Activated CD4-positive, CD25-positive, alpha-beta regulatory T cell (primary cell): ENCODE data around the gene L1CAM.

Source experiments
- DNase-seq, 4 experiments: peaks; one replicate each; lab custom pipeline; 2025; lab: John Stamatoyannopoulos, UW

Gene L1CAM

DNA sequence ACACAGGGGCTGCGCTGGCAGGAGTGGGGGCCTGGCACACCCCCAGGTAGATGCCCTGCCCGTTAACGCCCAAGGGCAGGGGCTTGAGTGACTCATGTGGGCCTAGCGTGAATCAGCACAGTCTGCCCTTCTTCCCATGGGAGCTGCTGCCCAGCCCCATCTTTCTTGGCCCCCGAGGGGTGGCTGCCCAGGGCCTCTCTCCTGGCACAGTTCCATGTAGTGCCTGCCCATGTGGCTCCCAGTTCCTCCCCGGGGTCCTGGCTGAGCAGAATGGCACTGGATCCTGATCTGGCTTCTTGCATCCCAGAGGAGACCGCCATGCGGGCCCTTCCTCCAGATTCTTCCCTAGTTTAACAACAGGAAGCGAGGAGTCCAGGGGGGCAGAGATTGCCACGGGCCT lies 16.4 kb upstream of the L1CAM start:
- DNase-seq, result no peak

DNA sequence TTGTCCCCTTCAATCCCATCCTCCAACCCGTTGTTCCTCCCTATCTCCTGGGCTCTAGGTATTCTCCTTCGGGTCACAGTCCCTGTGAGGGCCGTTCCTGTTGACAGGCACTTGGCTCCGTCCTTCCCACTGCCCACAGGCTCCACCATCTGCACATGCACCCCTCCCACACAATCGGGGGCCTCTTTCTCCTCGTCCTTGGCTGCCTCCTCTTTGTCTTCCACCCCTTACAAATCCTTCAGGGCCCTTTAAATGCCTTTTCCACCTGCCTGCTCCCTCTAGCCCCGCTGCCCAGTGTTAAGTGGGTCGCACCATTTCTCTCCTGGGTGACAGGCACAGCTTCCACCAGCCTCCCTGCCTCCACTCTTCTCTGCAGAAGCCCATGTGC lies 15.8 kb upstream of the L1CAM start:
- DNase-seq, result no peak

DNA sequence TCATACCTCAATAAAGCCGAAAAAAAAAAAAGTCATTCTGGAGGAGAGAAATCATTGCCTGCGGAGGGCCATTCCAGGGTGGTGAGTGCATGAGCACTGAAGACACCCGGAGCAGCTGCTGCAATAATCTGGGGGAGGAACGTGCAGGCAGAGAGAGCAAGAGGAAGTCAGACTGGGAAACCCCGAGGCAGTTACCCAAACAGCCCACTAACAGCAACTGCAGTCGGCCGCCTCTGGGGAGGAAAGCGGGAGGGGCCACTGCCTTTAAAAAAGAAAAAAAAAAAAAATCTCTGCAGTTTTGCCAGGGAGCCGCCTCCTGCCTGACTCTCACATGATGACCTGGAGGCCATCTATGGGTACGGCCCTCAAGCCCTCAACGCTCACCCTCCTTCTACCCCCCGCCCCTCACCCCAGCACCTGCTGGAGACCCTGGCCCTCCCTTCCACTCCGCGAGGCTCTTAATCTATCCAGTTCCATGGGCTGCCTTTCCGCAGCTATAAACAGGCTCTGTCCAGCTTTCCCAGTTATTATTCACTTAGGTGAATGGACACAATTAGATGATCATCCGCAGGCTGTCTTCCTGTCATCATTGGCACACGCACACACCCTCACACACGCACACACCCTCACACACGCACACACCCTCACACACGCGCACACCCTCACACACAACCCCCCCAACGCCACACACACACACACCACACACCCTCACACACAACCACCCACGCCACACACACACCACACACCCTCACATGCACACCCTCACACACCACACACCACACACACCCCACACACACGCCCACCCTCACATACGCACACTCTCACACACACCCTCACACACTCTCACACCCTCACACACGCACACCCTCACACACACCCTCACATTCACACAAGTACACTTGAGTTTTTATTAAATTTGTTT lies 15.1 kb upstream of the L1CAM start:
- DNase-seq, result peak in 2 of 4 experiments; percentile 19 to 30

DNA sequence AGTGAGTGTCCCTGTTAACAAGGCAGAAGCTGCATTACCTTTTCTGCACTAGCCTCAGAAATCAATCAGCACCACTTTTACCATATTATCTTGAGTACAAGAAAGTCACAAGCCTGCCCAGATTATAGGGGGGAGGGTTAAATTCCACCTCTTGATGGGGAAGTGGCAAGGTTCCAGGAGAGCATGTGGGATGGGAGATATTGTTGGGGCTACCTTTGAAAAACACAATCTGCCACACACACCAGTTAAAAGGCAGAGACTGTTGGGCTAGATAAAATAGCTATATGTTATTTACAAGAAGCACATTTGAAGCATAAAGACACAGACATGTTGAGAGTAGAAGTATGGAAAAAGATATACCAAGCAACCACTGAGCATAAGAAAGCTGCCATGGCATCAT lies 11.9 kb upstream of the L1CAM start:
- no peak for DNase-seq

DNA sequence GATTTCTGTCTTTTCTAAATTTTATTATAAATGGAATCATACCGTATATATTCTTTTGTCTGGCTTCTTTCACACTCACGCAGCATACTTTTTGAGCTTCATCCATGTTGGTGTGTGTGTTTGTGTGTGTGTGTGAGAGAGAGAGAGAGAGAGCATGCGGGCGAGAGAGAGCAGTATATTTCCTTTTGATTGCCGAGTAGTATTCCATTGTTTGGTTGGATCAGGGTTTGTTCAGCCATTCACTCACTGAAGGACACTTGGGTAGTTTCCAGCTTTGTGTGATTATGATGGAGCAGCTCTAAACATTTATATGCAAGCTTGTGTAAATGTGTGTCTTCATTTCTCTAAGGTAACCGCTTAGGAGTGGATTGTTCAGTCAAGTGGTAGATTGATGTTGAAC lies 3.1 kb upstream of the L1CAM start:
- DNase-seq, result no peak

DNA sequence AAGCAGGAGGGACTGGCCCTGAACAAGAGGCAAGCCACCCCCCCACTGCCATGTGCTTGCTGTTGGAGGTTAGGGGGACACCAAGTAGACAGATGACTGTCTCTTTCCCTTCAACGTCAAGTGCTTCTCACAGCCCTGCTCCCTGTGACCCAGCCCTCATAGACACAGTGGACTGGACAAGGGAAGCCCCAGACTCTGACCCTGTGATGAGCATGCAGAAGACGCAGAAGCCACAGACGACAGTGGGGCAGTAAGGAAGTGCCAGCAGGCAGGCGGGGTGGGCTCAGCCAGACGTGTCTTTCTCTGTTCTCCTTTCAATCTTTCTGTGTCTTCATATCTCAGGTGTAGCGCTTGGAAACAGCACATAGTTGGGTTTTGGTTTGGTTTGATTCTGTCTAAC lies 2.4 kb upstream of the L1CAM start:
- no peak for DNase-seq

DNA sequence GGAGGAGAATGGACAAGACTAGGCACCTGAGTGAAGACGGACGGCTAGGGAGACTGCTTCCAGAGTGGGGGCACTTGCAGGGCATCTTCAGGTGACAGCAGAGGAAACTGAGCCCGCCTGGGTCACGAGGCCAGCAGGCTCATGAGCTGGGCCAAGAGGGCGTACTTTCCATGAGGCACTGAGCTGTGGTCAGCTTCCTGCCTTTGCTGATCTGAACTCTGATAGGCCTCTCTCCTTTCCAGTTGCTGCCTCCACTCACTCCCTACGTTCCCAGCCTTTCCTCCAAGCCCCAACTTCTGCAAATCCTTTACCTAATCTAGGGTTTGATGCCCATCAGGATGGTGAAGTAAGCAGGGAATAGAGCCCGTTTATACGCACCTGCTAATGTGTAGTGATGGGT lies 1.4 kb upstream of the L1CAM start:
- DNase-seq, result no peak

DNA sequence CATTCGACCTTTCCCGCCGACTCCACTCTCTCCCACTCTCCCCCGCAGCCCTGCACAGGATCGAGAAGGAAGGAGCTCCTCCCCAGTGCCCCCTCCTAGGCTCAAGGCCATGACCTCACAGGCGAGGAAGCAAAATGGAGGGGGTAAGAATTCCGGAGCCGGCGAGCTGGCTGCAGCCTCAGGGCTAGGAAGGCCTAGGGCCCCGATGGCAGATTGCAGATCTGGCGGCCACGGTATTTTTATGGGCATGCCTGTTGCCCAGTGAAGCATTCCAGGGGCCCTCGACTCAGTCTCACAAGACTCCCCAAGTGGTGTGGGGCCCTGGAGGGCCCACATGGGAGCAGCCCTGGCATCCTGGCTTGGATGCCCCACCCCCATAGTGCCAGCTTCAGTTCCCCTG lies 942 bp upstream of the L1CAM start:
- no peak for DNase-seq

DNA sequence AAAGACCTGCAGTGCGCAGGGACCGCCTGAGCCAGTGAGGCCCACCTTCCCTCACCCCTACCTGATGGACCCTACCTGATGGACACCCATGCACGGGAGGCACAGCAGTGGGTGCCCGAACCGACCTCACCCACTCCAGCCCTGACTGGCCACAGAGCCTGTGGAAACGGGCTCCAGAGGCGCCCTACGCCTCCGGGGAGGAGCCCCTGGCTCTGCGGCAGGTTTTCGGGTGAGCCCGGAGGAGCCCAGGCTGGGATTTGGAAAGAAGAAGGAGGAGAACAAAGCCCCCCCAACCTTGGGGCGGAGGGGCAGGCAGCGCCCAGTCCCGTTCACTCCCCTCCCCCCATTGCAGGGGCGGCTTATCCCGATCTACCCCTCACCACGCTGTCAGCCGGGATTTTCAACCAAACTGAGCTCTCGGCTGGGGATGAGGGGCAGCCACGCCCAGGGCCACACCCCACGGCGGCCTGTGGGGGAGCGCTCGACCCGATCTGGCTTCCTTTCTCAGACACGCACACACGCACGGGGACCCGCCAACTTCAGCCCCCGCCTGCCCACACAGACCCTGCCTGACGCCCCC lies 675 bp downstream of the L1CAM start:
- DNase-seq, result no peak

DNA sequence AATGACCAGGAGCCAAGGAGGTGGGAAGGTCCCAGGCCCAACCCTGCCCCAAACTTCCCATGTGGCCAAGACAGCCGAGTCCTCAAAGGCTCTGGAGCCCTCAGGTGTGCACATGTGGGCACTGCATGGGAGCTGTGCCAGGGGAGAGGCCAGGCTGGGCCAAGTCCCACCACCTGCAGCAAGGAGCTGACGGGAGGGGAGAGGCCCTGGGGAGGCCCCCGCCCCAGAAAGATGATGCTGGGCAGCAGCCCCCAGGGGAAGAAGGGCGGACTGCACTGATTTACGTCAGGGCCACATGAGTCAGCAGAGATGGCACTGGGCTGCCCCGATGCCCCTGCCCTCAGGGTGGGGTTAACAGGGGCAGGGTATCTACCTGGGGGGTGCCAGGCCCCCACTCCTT lies 1.4 kb downstream of the L1CAM start:
- no peak for DNase-seq

DNA sequence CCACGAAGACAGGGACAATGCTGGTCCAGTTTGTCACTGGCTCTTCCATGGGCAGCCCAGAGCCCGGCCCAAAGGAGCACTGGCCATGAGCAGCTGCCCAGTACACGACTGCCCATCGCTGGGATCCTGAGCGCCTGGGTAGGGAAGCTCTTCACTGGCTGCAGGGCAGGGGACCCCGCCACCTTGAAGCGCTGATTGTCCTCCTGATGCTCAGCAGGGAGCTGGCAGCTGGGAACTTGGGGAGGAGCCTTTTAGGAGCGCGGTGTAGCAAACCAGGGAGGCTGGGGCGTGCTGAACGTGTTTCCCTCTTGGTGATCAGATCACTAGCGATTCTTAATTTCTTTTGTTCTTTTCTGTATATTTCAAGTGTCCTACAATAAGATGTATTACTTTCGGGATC lies 1.8 kb downstream of the L1CAM start:
- no peak for DNase-seq

DNA sequence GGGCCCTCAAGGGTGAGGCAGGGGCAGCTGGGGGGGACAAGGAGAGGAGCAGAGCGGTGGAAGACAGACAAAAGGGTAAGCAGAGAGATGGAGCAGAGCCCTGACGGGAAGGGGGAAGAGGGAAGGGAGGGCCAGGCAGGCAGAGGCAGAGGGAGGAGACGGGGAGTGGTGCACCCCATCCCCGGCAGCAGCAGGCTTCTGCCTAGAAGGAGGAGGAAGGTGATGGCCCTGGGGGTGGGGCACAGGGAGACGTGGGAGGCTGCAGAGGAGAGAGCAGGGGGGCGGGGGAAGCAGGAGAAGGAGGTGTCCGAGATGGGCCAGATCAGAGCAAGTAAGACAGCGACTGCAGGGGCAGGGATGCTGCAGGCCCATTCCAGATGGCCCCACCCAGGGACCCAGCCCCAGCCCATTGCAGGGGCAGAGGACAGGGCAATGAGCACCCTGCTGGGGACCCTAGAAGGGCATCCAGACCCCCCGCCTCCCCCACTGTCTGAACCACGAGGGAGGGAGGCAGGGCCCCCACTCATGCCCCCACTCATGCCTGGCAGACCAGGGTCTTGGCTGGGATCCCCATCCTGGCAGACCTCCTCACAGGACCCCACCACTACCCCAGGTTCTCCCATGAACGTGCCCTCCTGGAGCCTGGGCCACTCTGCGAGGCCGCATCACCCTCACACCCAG lies 2.7 kb downstream of the L1CAM start:
- DNase-seq, result no peak

DNA sequence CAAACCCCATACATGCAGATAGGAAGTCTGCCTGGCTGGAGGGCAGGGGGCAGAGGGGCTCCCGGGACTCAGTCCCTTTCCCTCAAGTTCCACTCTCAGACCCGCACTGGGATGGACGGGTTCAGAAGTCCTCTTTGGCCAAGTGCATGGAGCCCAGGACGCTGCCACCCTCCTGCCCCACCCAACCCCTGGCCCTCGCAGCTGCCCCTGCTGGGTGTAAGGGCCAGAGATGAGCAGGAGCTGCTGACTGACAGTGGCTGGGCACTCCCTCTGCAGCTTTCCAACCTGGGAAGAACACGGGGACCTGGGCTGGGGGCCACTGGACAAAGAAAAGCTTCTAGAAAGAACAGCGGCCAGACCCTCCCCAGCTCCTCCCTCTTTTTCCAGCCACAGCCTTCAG lies 3.4 kb downstream of the L1CAM start:
- no peak for DNase-seq

DNA sequence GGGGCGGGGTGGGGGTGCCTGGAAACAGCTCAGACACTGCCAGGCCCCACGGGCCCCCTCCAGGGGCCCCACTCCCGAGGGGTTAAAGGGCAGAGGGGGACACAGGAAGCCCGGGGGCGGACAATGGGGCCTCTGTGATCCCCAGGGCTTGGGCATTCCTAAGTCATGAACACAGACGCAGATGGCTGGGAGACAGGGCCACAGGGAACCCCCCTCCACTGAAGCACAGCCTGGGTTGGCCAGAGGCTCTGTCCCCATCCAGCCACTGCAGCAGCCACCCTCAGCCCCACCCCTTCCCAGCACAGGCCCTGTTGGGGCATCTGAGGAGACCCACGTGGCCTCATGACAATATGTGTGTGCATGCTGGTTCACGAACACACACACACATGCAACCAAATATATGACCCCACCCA lies 3.9 kb downstream of the L1CAM start:
- no peak for DNase-seq

DNA sequence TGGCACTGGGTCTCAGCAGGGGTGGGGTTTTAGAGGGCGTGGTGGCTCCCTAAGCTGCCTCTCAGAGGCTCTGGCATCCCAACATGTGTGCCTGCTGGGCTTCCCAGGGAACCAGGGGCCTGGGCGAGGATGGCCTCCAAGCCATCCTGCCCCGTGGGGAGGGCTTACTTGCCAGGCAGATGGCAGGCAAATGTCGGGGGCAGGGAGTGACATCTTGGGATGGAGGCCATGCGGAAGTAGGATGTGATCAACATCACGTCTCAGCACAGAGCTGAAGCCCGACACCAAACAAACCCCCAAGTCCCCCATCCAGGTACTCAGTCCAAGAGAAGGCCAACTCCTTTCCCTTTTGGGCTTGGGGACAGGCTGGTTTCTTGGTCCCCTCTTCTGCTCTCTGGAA lies 4.7 kb downstream of the L1CAM start:
- no peak for DNase-seq

DNA sequence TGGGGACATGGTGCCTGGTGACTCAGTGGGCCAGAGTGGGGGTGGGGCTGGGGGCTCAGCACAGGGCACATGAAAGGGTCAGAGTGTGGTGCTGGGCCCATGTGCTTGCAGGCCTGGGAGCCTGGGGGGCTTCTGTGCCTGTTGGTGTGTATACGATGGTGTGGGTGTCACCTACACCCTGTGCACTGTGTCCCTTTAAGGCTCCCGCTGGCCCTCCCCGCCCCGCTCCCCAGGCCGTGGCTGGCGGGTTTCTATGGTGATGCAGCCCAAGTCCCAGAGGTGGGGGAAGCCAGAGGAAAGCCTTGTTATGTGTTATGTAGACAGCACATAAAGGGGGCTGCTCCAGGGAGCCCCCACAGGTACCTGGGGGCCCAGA lies 5.5 kb downstream of the L1CAM start:
- no peak for DNase-seq

DNA sequence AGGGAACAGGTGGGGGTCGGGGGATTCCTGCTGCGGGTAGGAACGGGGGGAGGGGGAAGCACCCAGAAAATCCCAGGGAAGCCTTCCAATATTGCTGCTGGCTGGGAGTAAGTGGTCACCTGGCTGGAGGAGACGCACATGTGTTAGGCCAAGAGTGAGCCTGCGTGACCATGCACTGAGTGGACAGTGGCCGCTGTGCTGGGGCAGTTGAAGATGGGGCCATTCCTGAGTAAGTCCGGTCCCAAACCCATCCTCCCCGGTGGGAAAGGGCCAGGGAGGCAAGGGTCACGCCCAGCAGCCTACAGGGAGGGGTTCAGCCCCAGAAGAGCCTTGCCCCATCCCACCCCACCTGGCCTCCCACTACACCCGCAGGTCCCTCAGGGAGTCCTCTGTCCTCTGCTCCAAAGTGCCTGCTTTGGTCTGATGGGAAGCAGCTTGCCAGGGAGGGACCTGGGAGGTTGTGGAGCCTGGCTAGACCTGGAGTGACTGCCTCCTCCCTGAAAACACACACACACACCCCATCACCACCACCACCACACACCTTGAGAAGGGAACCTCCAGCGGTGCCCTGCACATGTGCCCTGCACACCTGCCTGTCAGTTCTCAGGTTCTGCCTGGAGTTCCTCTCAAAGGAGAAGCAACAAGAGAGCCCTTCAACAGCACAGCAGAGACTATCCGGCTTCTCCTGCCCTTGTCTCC lies 6.1 kb downstream of the L1CAM start:
- no peak for DNase-seq

DNA sequence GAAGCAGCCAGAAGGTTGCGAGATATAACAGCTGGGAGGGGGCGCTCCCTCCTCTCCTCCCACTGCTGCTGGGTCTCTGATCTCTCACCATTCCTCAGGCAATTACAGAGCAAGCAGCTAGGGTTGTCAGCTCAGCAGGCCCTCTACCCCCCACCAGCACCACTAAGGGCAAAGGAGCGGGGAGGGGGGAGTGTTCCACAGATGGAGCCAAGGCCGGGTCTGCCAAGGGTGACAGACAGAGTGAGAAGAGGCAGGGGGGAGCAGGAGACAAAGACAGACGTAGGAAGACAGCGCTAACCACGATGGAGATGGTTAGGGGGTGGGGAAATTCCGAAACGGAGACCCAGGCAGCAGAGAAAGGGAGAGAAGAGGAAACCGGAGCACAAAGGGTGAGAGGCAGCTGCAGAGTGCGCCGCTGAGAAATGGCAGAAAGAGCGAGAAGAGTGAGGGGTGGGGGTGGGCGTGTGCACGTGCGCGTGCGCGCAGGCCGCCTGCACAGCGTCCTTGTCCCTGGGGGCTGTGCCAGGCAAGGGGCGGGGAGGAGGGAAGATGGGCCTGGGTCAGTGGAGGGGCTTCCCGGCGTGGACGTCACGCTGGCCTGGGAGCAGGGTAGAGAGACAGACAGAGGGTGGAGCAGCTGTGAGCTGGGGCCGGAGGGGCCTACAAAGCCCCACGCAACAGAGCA lies 6.9 kb downstream of the L1CAM start:
- no peak for DNase-seq

DNA sequence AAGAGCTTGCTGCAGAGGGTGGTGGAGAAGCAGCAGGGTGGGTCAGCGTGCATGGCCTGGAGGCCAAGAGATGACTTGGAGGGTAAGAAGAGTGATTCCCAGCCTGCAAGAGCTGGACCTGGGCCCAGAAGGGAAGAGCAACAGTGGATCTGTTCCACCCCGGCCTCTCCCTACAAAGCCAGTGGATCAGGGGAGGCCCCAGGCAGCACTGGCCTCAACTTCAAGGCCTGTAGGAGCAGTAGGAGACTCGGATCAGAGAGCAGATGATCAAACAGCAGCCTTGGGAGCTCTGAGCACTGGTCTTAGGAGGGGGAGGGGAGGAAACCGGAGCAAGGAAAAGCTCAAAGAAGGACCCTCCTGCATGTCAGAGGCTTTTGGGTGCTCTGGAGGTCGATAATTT lies 7.6 kb downstream of the L1CAM start:
- no peak for DNase-seq

DNA sequence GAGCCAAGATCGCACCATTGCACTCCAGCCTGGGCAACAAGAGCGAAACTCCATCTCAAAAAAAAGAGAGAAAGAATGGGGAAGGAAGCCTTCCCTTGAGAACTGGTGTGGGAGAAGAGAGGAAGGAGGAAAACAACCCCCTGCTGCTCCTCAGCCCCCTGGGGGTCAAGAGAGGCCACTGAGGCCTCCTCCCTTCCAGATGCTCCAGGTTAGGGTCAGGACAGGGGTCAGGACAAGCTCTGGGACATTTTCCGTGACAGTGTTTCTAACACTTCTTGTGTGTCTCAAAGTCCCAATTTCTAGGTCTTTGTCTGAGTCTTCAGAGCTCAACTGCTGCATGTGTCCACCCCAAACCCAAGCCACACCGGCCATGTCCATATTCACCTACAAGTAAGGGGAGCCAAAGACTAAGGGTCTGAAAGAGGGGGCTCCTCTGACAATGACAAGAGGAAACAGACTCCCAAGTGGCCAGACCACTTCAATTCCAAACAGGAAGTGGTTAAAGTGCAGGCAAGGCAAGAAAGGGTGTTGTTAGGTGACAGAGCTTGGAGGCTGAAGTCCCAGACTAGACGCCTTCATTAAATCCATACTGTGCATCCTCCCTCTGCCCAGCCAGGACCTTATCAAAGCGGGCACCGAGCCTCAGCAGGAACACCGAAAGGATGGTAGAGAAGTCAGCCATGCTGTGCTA lies 8.3 kb downstream of the L1CAM start:
- DNase-seq, result no peak

DNA sequence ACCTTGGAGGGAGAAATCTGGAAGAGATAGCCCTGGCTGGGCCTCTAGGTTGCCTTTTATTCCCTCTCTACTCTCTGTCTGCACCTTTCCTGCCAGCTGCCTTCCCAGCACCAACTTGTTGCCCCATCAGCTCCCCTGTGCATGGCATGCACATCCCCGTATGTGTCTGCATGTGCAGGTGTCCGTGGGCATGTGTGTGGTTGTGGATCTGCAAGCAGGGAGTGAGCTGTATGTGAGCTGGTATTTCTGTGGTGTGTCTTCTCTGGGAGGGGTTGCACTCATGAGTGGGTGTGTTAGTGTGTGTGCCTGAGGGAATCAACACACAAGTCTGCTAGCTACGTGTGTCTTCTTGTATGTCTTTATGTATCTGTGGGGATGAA lies 9.9 kb downstream of the L1CAM start:
- no peak for DNase-seq
